Mucosa of rectum (tissue), 2 donors: Measurements from ENCODE around the gene VMAC.
"Not testable (repeated sequence)": the region's sequence is repeated elsewhere in the genome, so short reads cannot be mapped to it uniquely, and the experiment has no call there.

Source experiments
- H3K27ac ChIP-seq, 2 donors: one replicate each; pipeline ENCODE4 v1.7.0; 2013; ENCODE audit warnings: inconsistent platforms in 2 of 2, low read depth in 2 of 2, low read length in 2 of 2
- H3K27me3 ChIP-seq, 2 donors: one replicate each; pipeline ENCODE4 v1.7.0; 2013; ENCODE audit warnings: low read length in 2 of 2; ENCODE audit not compliant: control insufficient read depth in 2 of 2, insufficient read depth in 2 of 2
- H3K36me3 ChIP-seq, 2 donors: one replicate each; pipeline ENCODE4 v1.7.0; 2013; ENCODE audit warnings: low read length in 2 of 2; ENCODE audit not compliant: control insufficient read depth in 2 of 2, insufficient read depth in 2 of 2
- H3K4me1 ChIP-seq, 2 donors: one replicate each; pipeline ENCODE4 v1.7.0; 2013; ENCODE audit warnings: low read length in 2 of 2, mild to moderate bottlenecking in 1 of 2; ENCODE audit not compliant: control insufficient read depth in 2 of 2, insufficient read depth in 2 of 2
- H3K4me3 ChIP-seq, 2 donors: one replicate each; pipeline ENCODE4 v1.7.0; 2013; ENCODE audit warnings: low read length in 2 of 2
- H3K9ac ChIP-seq, 2 donors: one replicate each; pipeline ENCODE4 v1.7.0; 2013; ENCODE audit warnings: low read length in 2 of 2, low read depth in 1 of 2, mild to moderate bottlenecking in 1 of 2
- H3K9me3 ChIP-seq, 2 donors: one replicate each; pipeline ENCODE4 v1.7.0; 2013; ENCODE audit warnings: low read length in 2 of 2; ENCODE audit not compliant: control insufficient read depth in 2 of 2
- donor health status: healthy.
- donor health status: Normal muscosa, but diverticular disease.

The VMAC gene

DNA sequence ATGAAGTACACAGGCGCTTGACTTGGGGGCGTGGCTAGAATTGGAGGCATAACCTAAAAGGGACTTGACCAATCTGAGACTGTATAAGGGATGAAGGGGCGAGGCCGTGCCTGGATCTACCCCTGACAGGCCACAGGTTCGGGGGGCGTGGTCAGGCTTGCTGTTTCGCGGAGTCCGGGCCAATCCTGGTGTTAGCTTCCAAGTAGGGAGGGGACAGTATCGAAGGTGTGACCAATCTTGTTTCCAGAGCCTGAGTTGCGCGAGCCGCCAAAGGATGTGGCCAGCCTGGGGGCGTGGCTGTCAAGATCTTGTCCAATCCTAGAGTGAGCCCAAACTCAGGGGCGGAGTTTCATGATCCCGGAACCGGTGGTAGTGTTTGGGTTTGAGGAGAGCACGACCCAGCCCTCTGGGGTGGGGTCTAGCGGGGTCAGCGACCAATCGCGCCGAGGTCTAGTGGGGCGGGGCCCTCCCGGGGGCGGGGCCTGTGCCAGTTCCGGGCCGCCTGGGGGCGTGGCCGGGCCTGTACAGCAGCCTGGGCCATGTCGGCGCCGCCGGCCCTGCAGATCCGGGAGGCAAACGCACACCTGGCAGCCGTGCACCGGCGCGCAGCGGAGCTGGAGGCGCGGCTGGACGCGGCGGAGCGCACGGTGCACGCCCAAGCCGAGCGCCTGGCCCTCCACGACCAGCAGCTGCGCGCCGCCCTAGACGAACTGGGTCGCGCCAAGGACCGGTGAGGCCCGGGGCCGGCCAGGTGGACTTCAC is at the start of gene VMAC:
Gene VMAC, plus strand, starts transcription at position 521 of the 762 bp plus-strand sequence. Its CDS starts 19 bp downstream, at position 540.
- Histone ChIP-seq H3K27me3 (no peaks in the 10 kb centered on the region), H3K36me3 (peaks cover 0 to 9% of the 10 kb centered on the region in 2 donors), H3K4me1 (peaks cover 13 to 17% of the 10 kb centered on the region in 2 donors), H3K4me3 (peak within 1 kb of the TSS; percentile 97 to 98), H3K9ac (peak within 1 kb of the TSS; percentile 88 to 95), H3K9me3 (no peaks in the 10 kb centered on the region), H3K27ac (peak within 1 kb of the TSS; percentile 96 to 98)

DNA sequence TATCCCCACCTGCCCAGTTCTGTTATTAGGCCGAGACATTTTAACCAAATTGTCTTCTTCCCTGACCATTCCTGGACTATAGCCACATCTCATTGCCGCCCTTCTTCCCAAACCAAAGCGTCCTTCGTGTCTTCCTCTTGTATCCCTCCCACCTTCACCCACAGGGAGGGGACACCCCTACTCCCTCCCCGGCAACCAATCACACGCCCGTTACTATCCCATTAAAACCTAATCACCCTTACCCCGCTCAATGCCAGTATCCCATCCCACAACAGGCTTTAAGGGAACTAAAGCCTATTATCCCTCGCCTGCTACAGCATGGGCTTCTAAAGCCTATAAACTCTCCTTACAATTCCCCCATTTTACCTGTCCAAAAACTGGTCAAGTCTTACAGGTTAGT is 49.5 kb upstream of the VMAC start:
- not testable (repeated sequence) for H3K9me3 ChIP-seq, H3K27ac ChIP-seq, H3K4me1 ChIP-seq, H3K4me3 ChIP-seq, H3K36me3 ChIP-seq, H3K27me3 ChIP-seq, H3K9ac ChIP-seq

GRCh38 chr19:5857203-5858081 is 47.2 kb upstream of the VMAC start:
- no peaks in the 10 kb centered on the region for H3K4me1 ChIP-seq
- no peaks in the 10 kb centered on the region for H3K27me3 ChIP-seq
- no peaks in the 10 kb centered on the region for H3K9me3 ChIP-seq

DNA sequence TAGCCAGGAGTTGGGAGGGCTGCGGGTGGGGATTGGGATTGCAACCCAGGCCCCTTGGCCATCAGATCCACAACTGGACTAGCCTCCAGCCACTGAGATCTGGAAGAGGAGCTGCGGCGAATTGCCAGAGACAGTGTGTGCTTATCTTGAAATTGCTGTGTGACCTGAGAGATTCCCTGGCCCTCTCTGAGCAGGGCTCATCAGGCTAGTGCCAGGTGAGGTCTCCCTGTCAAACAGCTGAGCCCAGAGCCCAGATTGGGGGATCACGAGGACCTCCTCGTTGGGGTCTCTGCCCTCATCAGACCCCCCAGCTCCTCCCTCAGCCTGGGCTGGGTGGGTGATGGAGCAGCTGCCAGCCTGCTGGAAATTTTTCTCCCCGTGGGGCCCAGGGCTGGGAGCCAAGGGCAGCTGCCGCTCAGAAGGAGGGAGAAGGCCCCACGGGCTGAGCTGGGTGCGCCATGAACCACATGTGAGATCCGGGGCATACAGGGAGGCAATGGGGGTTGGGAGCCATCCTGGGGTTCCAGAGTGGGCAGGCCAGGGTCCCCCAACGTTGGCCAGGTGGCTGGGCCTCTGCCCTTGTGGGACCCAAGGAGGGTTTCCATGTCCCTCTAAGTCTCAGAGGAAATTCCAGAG is 41.5 kb upstream of the VMAC start:
- H3K27ac ChIP-seq, result no peak overlapping the region
- H3K27me3 ChIP-seq, result no peaks in the 10 kb centered on the region
- no peaks in the 10 kb centered on the region for H3K4me1 ChIP-seq
- H3K9me3 ChIP-seq, result no peaks in the 10 kb centered on the region
- no peak overlapping the region for H3K9ac ChIP-seq
- no peak overlapping the region for H3K4me3 ChIP-seq
- no peaks in the 10 kb centered on the region for H3K36me3 ChIP-seq

More at GRCh38 chr19:5857203-5858081, 47.2 kb upstream of the VMAC start:
- no peak overlapping the region for H3K27ac ChIP-seq
- H3K9ac ChIP-seq, result no peak overlapping the region
- no peaks in the 10 kb centered on the region for H3K36me3 ChIP-seq
- H3K4me3 ChIP-seq, result no peak overlapping the region

DNA sequence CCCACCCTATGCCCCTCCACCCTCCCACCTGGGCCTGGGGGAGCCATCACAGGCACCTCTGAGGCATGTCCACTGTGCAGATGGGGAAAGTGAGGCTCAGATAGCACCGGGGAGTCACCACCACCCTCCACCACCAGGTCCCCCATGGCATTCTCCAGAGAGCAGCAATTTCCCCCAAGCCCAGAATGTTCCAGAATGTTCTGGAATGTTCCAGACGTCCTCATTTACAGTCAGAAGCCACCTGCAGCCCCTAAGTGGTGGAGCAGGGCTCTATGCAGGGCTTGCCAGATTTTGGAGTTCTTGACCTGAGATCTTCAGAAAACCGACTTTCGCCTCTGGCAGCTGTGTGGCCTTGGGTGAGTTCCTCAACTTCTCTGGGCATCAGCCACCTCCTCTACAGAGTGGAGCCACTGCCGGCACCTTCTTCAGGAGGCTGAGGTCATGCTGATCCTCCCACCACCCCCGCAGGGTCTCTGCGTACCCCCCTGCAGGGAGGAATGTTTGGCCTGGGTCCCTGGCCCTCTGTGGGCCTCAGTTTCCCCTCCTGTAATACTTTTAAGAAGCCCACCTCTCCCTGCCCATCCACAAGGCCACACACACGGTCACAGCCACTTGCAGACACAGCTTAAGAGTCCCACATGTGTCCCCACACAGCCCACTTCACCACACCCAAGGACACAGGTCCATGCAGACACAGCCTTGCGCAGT is 40.5 kb upstream of the VMAC start:
- H3K9ac ChIP-seq, result no peak overlapping the region

DNA sequence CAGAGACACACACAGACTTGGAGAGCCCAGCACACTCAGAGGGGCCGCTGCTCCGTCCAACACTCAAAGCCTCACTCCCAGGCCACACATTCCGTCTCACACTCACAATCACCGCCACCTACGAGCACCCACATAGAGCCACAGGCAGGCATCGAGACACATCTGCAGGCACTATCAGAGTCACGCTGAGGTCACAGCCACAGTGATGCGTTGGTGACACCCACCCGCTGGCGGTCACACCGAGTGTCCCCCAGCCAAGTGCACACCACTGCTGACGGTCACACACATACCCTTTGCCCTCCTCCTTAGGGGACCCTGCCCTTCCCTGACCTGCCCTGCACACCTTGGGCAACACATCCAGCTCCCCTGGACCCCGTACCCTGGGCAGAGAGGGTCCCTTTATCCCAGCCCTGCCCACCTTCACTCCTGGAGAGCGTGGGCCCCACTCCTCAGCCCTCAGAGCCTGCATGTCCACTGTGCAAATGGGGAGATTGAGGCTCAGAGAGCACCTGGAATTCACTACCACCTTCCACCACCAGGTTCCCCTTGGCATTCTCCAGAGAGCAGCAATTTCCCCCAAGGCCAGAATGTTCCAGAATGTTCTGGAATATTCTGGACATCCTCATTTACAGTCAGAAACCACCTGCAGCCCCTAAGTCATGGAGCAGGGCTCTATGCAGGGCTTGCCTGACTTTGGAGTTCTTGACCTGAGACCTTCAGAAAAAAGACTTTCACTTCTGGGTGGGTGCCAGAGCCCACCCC is 39.8 kb upstream of the VMAC start:
- H3K27ac ChIP-seq, result no peak overlapping the region
- H3K27me3 ChIP-seq, result no peaks in the 10 kb centered on the region
- H3K4me1 ChIP-seq, result no peaks in the 10 kb centered on the region
- no peak overlapping the region for H3K9ac ChIP-seq
- H3K9me3 ChIP-seq, result no peaks in the 10 kb centered on the region
- no peaks in the 10 kb centered on the region for H3K36me3 ChIP-seq
- H3K4me3 ChIP-seq, result no peak overlapping the region

More for the DNA sequence above, 40.5 kb upstream of the VMAC start:
- Histone ChIP-seq H3K36me3 (no peaks in the 10 kb centered on the region), H3K4me3 (no peak overlapping the region), H3K9me3 (no peaks in the 10 kb centered on the region), H3K27me3 (no peaks in the 10 kb centered on the region), H3K27ac (no peak overlapping the region), H3K4me1 (no peaks in the 10 kb centered on the region)

DNA sequence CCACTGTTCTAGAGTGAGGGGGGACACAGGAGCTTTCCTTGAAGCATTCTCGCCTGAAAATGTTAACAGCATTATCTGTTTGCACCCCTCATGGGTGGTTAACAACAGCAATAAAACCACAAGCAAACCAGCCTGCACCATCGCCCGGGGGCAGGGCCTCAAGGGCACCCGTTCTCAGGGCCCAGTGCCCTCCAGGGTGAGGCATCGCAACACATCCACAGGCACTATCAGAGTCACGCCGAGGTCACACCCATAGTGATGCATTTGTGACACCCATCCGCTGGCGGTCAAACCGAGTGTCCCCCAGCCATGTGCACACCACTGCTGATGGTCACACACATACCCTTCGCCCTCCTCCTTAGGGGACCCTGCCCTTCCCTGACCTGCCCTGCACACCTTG is 38.9 kb upstream of the VMAC start:
- Histone ChIP-seq H3K9me3 (no peaks in the 10 kb centered on the region), H3K36me3 (no peaks in the 10 kb centered on the region), H3K4me1 (no peaks in the 10 kb centered on the region), H3K4me3 (no peak overlapping the region), H3K9ac (no peak overlapping the region), H3K27me3 (no peaks in the 10 kb centered on the region), H3K27ac (no peak overlapping the region)

- Histone ChIP-seq H3K9me3 (no peaks in the 10 kb centered on the region), H3K9ac (no peak overlapping the region), H3K27me3 (no peaks in the 10 kb centered on the region), H3K27ac (no peak overlapping the region), H3K36me3 (no peaks in the 10 kb centered on the region), H3K4me3 (no peak overlapping the region), H3K4me1 (no peaks in the 10 kb centered on the region)
Observed at GRCh38 chr19:5867201-5868136, 37.2 kb upstream of the VMAC start.
